Fibroblast of pulmonary artery (primary cell): ENCODE measurements around the gene SGCA.
A peak's percentile ranks its signal among the peaks of the same experiment; 100 is the strongest.

Experiments used
- DNase-seq: peaks from one replicate; pipeline ENCODE4 v3.0.0-alpha.2; 2010; ENCODE audit warnings: low read depth
- H3K4me3 ChIP-seq: replicated peaks from 2 replicates; pipeline ENCODE4 v1.5.1; 2011; ENCODE audit warnings: low read depth, mild to moderate bottlenecking, control low read depth, low read length, moderate library complexity
- CTCF ChIP-seq: IDR thresholded peaks from 2 replicates; pipeline ENCODE4 v1.5.1; 2011; ENCODE audit warnings: mild to moderate bottlenecking, control low read depth, low read length, inconsistent platforms; ENCODE audit errors: missing control alignments

SGCA gene

GRCh38 chr17:50209133-50209471 is 43.3 kb downstream of the SGCA start:
- H3K4me3 ChIP-seq = no peak overlapping the region
- DNase-seq = no peak
- TF ChIP-seq CTCF = no peak

- no peak for TF ChIP-seq CTCF
- H3K4me3 ChIP-seq = peak overlapping the region; percentile 24
- peak; percentile 99 for DNase-seq
Observed at GRCh38 chr17:50209472-50210239, 43.9 kb downstream of the SGCA start.

- peak overlapping the region; percentile 24 for H3K4me3 ChIP-seq
- TF ChIP-seq CTCF = no peak
- DNase-seq = peak; percentile 97
Observed at GRCh38 chr17:50210240-50211225, 44.7 kb downstream of the SGCA start.

GRCh38 chr17:50211249-50212120 is 45.7 kb downstream of the SGCA start:
- TF ChIP-seq CTCF = no peak
- DNase-seq = peak; percentile 63
- no peak overlapping the region for H3K4me3 ChIP-seq

GRCh38 chr17:50212121-50212843 is 46.5 kb downstream of the SGCA start:
- TF ChIP-seq CTCF = no peak
- peak; percentile 78 for DNase-seq
- H3K4me3 ChIP-seq = no peak overlapping the region
